ENCODE data around the gene TMEM201. TPM values are rescaled to one million over a fixed set of nuclear protein-coding genes. Genes with fewer than 3 reads are reported as not detected.
A peak's percentile ranks its signal among the peaks of the same experiment; 100 is the strongest.
"Not testable (repeated sequence)": the region's sequence is repeated elsewhere in the genome, so short reads cannot be mapped to it uniquely, and the experiment has no call there.

The TMEM201 gene
- 3.3 TPM for total RNA-seq

GRCh38 chr1:9588551-9589143 lies at the start of gene TMEM201:
TSS of gene TMEM201 (plus strand) at chr1:9588911. CDS start at chr1:9588931, 20 bp downstream.
- Histone ChIP-seq H3K27me3 (ENCODE audit: insufficient read depth, low read length) (no peaks in the 10 kb centered on the region), H3K4me1 (ENCODE audit: insufficient read depth, low read length) (peaks cover 45% of the 10 kb centered on the region), H3K4me3 (ENCODE audit: low read length) (peak within 1 kb of the TSS; percentile 45), H3K9me3 (ENCODE audit: low read depth, low read length) (no peaks in the 10 kb centered on the region)

- no peaks in the 10 kb centered on the region for H3K9me3 ChIP-seq (ENCODE audit: low read depth, low read length)
- H3K27me3 ChIP-seq (ENCODE audit: insufficient read depth, low read length) = no peaks in the 10 kb centered on the region
- peak within 1 kb of the TSS; percentile 56 for H3K4me3 ChIP-seq (ENCODE audit: low read length)
- peaks cover 28% of the 10 kb centered on the region for H3K4me1 ChIP-seq (ENCODE audit: insufficient read depth, low read length)
Observed at GRCh38 chr1:9539165-9539828, 49.4 kb upstream of the TMEM201 start, which contains the start of gene SLC25A33. TSS of gene SLC25A33 (plus strand) at chr1:9539465. CDS start at chr1:9539692, 227 bp downstream.

GRCh38 chr1:9539829-9540550 lies 48.7 kb upstream of the TMEM201 start:
- Histone ChIP-seq H3K27me3 (ENCODE audit: insufficient read depth, low read length) (no peaks in the 10 kb centered on the region), H3K4me1 (ENCODE audit: insufficient read depth, low read length) (peaks cover 28% of the 10 kb centered on the region), H3K4me3 (ENCODE audit: low read length) (peak overlapping the region; percentile 56), H3K9me3 (ENCODE audit: low read depth, low read length) (no peaks in the 10 kb centered on the region)

DNA sequence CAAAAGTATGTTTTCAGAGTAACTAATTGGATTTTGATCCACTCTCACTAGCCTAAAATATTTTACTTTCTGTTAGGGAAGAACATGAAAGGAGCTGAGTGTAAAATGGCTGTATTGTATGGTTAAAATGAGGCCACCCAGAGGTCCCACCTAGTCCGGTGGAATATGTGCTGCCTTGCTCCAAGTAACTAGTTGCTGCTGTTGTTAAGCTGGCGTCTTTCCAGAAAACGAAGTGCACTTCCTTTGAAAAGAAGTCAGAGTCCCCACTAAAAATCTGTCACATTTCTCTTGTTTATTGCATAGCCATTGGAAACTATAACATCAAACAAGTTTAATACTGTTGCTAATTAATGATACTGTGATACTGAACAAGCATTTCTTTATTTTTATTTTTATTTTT lies 46.3 kb upstream of the TMEM201 start:
- peaks cover 28% of the 10 kb centered on the region for H3K4me1 ChIP-seq (ENCODE audit: insufficient read depth, low read length)
- H3K9me3 ChIP-seq (ENCODE audit: low read depth, low read length) = no peaks in the 10 kb centered on the region
- no peak overlapping the region for H3K4me3 ChIP-seq (ENCODE audit: low read length)
- H3K27me3 ChIP-seq (ENCODE audit: insufficient read depth, low read length) = no peaks in the 10 kb centered on the region

- Histone ChIP-seq H3K9me3 (ENCODE audit: low read depth, low read length) (no peaks in the 10 kb centered on the region), H3K4me1 (ENCODE audit: insufficient read depth, low read length) (peaks cover 23% of the 10 kb centered on the region), H3K27me3 (ENCODE audit: insufficient read depth, low read length) (no peaks in the 10 kb centered on the region), H3K4me3 (ENCODE audit: low read length) (no peak overlapping the region)
Observed at GRCh38 chr1:9544926-9545325, 43.8 kb upstream of the TMEM201 start.

DNA sequence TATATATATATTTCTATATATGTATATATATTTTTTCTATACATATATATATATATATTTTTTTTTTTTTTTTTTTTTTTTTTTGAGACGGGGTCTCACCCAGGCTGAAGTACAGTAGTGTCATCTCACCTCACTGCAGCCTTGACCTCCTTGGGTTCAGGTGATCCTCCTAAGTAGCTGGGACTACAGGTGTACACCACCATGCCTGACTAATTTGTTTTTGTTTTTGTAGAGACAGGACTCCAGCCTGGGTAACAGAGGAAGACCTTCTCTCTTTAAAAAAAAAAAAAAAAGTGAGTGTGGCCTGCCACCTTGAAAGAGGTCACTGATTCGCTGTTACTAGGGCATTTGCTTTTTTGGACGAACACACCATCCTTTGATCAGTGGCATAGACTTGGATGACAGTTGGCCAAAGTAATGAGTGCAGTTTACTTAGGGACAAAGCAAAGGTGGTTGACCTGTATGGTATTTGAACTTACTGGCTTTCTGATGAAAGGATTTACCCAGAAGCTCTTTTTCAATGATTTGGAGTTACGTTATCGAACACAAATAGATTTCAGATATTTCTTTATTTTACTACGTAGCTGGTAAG lies 38.7 kb upstream of the TMEM201 start:
- H3K4me3 ChIP-seq (ENCODE audit: low read length) = no peak overlapping the region
- H3K27me3 ChIP-seq (ENCODE audit: insufficient read depth, low read length) = no peaks in the 10 kb centered on the region
- no peaks in the 10 kb centered on the region for H3K4me1 ChIP-seq (ENCODE audit: insufficient read depth, low read length)
- H3K9me3 ChIP-seq (ENCODE audit: low read depth, low read length) = no peaks in the 10 kb centered on the region

GRCh38 chr1:9551984-9552383 lies 36.7 kb upstream of the TMEM201 start:
- Histone ChIP-seq H3K4me3 (ENCODE audit: low read length) (no peak overlapping the region), H3K27me3 (ENCODE audit: insufficient read depth, low read length) (no peaks in the 10 kb centered on the region), H3K4me1 (ENCODE audit: insufficient read depth, low read length) (no peaks in the 10 kb centered on the region), H3K9me3 (ENCODE audit: low read depth, low read length) (no peaks in the 10 kb centered on the region)

GRCh38 chr1:9553736-9554144 lies 35.0 kb upstream of the TMEM201 start:
- Histone ChIP-seq H3K4me1 (ENCODE audit: insufficient read depth, low read length) (peaks cover 9% of the 10 kb centered on the region), H3K9me3 (ENCODE audit: low read depth, low read length) (no peaks in the 10 kb centered on the region), H3K4me3 (ENCODE audit: low read length) (no peak overlapping the region), H3K27me3 (ENCODE audit: insufficient read depth, low read length) (no peaks in the 10 kb centered on the region)

DNA sequence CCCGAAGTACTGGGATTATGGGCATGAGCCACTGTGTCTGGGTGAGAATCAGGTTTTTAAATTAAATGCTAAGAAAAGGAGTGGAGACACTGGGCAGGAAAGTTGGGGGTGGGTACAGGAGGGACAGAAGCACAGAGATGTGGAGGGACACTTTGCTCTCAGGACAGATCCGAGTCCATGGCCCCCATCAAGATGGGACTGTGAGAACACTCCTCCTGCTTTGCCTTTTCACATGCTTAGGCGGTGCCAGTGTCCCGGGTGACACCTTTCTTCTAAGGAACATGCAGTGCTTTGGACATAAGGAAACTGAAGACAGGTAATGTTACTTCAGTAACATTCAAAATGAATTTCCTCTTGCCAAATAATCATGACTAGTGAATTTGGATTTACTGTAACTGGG lies 32.8 kb upstream of the TMEM201 start:
- H3K27me3 ChIP-seq (ENCODE audit: insufficient read depth, low read length) = no peaks in the 10 kb centered on the region
- H3K4me1 ChIP-seq (ENCODE audit: insufficient read depth, low read length) = peaks cover 16% of the 10 kb centered on the region
- H3K9me3 ChIP-seq (ENCODE audit: low read depth, low read length) = no peaks in the 10 kb centered on the region
- no peak overlapping the region for H3K4me3 ChIP-seq (ENCODE audit: low read length)

GRCh38 chr1:9557624-9558023 lies 31.1 kb upstream of the TMEM201 start:
- no peaks in the 10 kb centered on the region for H3K27me3 ChIP-seq (ENCODE audit: insufficient read depth, low read length)
- H3K4me3 ChIP-seq (ENCODE audit: low read length) = no peak overlapping the region
- no peaks in the 10 kb centered on the region for H3K9me3 ChIP-seq (ENCODE audit: low read depth, low read length)
- peaks cover 16% of the 10 kb centered on the region for H3K4me1 ChIP-seq (ENCODE audit: insufficient read depth, low read length)

GRCh38 chr1:9558271-9558945 lies 30.3 kb upstream of the TMEM201 start:
- Histone ChIP-seq H3K27me3 (ENCODE audit: insufficient read depth, low read length) (no peaks in the 10 kb centered on the region), H3K9me3 (ENCODE audit: low read depth, low read length) (no peaks in the 10 kb centered on the region), H3K4me3 (ENCODE audit: low read length) (no peak overlapping the region), H3K4me1 (ENCODE audit: insufficient read depth, low read length) (peaks cover 16% of the 10 kb centered on the region)

DNA sequence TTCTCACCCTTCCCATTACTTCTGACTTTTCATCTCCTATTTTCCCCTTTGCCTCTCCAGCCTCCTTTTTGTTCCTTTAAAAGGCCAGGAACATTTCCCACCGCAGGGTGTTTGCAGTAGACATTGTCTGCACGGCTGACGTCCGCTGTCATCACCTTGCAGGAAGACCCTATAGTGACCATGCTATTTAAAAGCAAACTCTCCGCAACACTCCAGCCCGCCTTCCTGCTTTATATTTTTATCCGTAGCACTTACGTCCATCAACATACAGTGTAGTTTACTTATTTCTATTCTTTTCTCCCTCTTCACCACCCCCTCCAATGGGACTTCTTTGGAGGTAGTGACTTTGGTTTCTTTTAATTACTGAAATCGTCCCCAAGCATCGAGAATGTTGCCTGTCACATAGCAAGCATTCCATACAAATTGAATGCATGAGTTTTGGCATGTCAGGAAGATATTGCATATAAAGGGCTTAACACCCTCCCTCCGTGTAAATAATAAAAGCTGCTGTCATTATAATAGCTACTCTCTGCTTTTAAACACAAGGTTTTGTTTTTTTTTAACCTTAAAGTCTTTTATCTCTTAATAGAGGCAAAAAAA lies 29.7 kb upstream of the TMEM201 start:
- H3K9me3 ChIP-seq (ENCODE audit: low read depth, low read length) = no peaks in the 10 kb centered on the region
- no peaks in the 10 kb centered on the region for H3K27me3 ChIP-seq (ENCODE audit: insufficient read depth, low read length)

DNA sequence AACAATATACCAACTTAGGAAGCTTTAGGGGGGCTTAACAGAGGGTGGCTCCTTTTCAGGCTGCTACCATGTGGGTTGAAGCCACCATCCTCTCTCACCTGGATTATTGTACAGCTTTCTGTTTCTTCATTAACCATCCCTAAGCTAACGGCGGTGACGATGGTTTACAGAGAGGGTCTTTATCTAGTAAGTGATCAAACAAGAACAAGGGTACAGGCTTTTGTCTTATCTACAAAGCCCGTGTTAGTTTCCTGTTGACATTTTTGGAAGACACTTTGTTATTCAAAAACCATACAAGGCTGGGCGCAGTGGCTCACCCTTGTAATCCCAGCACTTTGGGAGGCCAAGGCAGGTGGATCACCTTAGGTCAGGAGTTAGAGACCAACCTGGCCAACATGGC lies 29.0 kb upstream of the TMEM201 start:
- Histone ChIP-seq H3K4me1 (ENCODE audit: insufficient read depth, low read length) (peaks cover 16% of the 10 kb centered on the region), H3K27me3 (ENCODE audit: insufficient read depth, low read length) (no peaks in the 10 kb centered on the region), H3K4me3 (ENCODE audit: low read length) (no peak overlapping the region), H3K9me3 (ENCODE audit: low read depth, low read length) (no peaks in the 10 kb centered on the region)

More for the DNA sequence above, 29.7 kb upstream of the TMEM201 start:
- H3K4me1 ChIP-seq (ENCODE audit: insufficient read depth, low read length) = peaks cover 16% of the 10 kb centered on the region
- H3K4me3 ChIP-seq (ENCODE audit: low read length) = no peak overlapping the region

DNA sequence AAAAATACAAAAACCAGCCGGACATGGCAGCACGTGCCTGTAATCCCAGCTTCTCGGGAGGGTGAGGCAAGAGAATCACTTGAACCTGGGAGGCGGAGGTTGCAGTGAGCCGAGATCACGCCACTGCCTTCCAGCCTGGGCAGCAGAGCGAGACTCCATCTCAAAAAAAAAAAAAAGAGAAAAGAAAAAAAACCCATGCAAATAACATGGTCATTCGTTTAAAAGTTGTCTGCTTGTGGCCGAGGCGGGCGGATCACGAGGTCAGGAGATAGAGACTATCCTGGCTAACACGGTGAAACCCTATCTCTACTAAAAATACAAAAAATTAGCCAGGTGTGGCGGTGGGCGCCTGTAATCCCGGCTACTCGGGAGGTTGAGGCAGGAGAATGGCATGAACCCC lies 28.6 kb upstream of the TMEM201 start:
- not testable (repeated sequence) for H3K9me3 ChIP-seq (ENCODE audit: low read depth, low read length); H3K4me3 ChIP-seq (ENCODE audit: low read length); H3K27me3 ChIP-seq (ENCODE audit: insufficient read depth, low read length)
- peaks cover 16% of the 10 kb centered on the region for H3K4me1 ChIP-seq (ENCODE audit: insufficient read depth, low read length)
